Liver (tissue), 9 donors: ENCODE results near the gene FBF1. TPM values are rescaled to one million over a fixed set of nuclear protein-coding genes. Genes with fewer than 3 reads are reported as not detected.

Experiments used
- DNase-seq: peaks from one replicate; pipeline ENCODE4 v3.0.0-alpha.2; 2017; ENCODE audit warnings: low spot score
- H3K27ac ChIP-seq, 2 donors: one replicate each; pipeline ENCODE4 v1.7.0; 2013; ENCODE audit warnings: inconsistent platforms in 2 of 2, low read length in 2 of 2, control low read depth in 1 of 2, low read depth in 1 of 2, mild to moderate bottlenecking in 1 of 2
- H3K27me3 ChIP-seq, 4 donors: one replicate each; pipeline versions ENCODE4 v1.6.1 to v1.7.0; 2013; ENCODE audit warnings: low read length in 3 of 4, inconsistent platforms in 1 of 4, mild to moderate bottlenecking in 1 of 4, moderate library complexity in 1 of 4; ENCODE audit not compliant: control insufficient read depth in 4 of 4, insufficient read depth in 4 of 4
- H3K36me3 ChIP-seq, 4 donors: one replicate each; pipeline versions ENCODE4 v1.6.1 to v1.7.0; 2013; ENCODE audit warnings: low read length in 3 of 4, mild to moderate bottlenecking in 3 of 4, low read depth in 1 of 4, moderate library complexity in 1 of 4; ENCODE audit not compliant: control insufficient read depth in 4 of 4, insufficient read depth in 3 of 4
- H3K4me1 ChIP-seq, 4 donors: one replicate each; pipeline versions ENCODE4 v1.6.1 to v1.7.0; 2013; ENCODE audit warnings: low read length in 3 of 4, mild to moderate bottlenecking in 3 of 4, moderate library complexity in 1 of 4; ENCODE audit not compliant: control insufficient read depth in 4 of 4, insufficient read depth in 4 of 4
- H3K4me3 ChIP-seq, 3 donors: one replicate each; pipeline versions ENCODE4 v1.6.1 to v1.7.0; 2013; ENCODE audit warnings: low read length in 3 of 3, control low read depth in 1 of 3, low read depth in 1 of 3, mild to moderate bottlenecking in 1 of 3
- H3K9ac ChIP-seq, 2 donors: one replicate each; pipeline ENCODE4 v1.7.0; 2013; ENCODE audit warnings: low read length in 2 of 2, mild to moderate bottlenecking in 2 of 2, moderate library complexity in 2 of 2, control low read depth in 1 of 2, low read depth in 1 of 2
- H3K9me3 ChIP-seq, 4 donors: one replicate each; pipeline versions ENCODE4 v1.6.1 to v1.7.0; 2013; ENCODE audit warnings: low read length in 3 of 4; ENCODE audit not compliant: control insufficient read depth in 4 of 4
- ATF3 ChIP-seq: IDR thresholded peaks from 2 replicates; pipeline ENCODE4 v1.6.1; 2016; ENCODE audit warnings: antibody characterized with exemption
- CTCF ChIP-seq: fragments of 150-350 bp; IDR thresholded peaks from 2 replicates; pipeline ENCODE4 v1.5.1; 2017; ENCODE audit warnings: improper control_type of control experiment, low read depth, low read length; ENCODE audit not compliant: missing input control
- EGR1 ChIP-seq, 2 donors: IDR thresholded peaks; 2 replicates each; pipeline ENCODE4 v1.6.1; 2016 to 2018; ENCODE audit warnings: antibody characterized with exemption in 2 of 2, low read depth in 2 of 2
- FOXA1 ChIP-seq: IDR thresholded peaks from 2 replicates; pipeline ENCODE4 v1.6.1; 2016; ENCODE audit warnings: antibody characterized with exemption
- FOXA2 ChIP-seq: IDR thresholded peaks from 2 replicates; pipeline ENCODE4 v1.6.1; 2016; ENCODE audit warnings: antibody characterized with exemption
- GABPA ChIP-seq, 2 donors: IDR thresholded peaks in 1 of 2; conservative IDR thresholded peaks in 1 of 2; 2 replicates each; pipeline ENCODE4 v1.6.1; 2016; ENCODE audit warnings: antibody characterized with exemption in 2 of 2, mild to moderate bottlenecking in 1 of 2, moderate library complexity in 1 of 2
- HNF4A ChIP-seq, 2 donors: conservative IDR thresholded peaks; 2 replicates each; pipeline ENCODE4 v1.6.1; 2016; ENCODE audit warnings: antibody characterized with exemption in 2 of 2, mild to moderate bottlenecking in 2 of 2
- HNF4G ChIP-seq: IDR thresholded peaks from 2 replicates; pipeline ENCODE4 v1.6.1; 2016; ENCODE audit warnings: antibody characterized with exemption
- JUND ChIP-seq, 2 donors: IDR thresholded peaks; 2 replicates each; pipeline ENCODE4 v1.6.1; 2016; ENCODE audit warnings: antibody characterized with exemption in 2 of 2
- NR2F2 ChIP-seq: IDR thresholded peaks from 2 replicates; pipeline ENCODE4 v1.6.1; 2016; ENCODE audit warnings: antibody characterized with exemption
- RAD21 ChIP-seq, 2 donors: IDR thresholded peaks; 2 replicates each; pipeline ENCODE4 v1.6.1; 2016; ENCODE audit warnings: antibody characterized with exemption in 2 of 2, mild to moderate bottlenecking in 2 of 2
- RXRA ChIP-seq, 2 donors: IDR thresholded peaks; 2 replicates each; pipeline ENCODE4 v1.6.1; 2017 to 2018; ENCODE audit warnings: antibody characterized with exemption in 2 of 2, mild to moderate bottlenecking in 1 of 2
- SP1 ChIP-seq: IDR thresholded peaks from 2 replicates; pipeline ENCODE4 v1.6.1; 2018; ENCODE audit warnings: antibody characterized with exemption, mild to moderate bottlenecking
- TAF1 ChIP-seq: conservative IDR thresholded peaks from 2 replicates; pipeline ENCODE4 v1.6.1; 2016; ENCODE audit warnings: antibody characterized with exemption, mild to moderate bottlenecking
- YY1 ChIP-seq: IDR thresholded peaks from 2 replicates; pipeline ENCODE4 v1.6.1; 2016; ENCODE audit warnings: antibody characterized with exemption, mild to moderate bottlenecking
- ZBTB33 ChIP-seq: IDR thresholded peaks from 2 replicates; pipeline ENCODE4 v1.6.1; 2016; ENCODE audit warnings: antibody characterized with exemption
- WGBS: extraction: QIAGEN DNeasy Blood & Tissue Kit; methylation state at CpG from one replicate; pipeline ENCODE4 v1.1.7; 2013; 5-methylcytosine and 5-hydroxymethylcytosine counted together
- polyA plus RNA-seq, 2 donors: library from polyadenylated mRNA; stranded (reverse) in 1 of 2; unstranded in 1 of 2; fragments of 200-250 nt in 1 of 2; fragments of >200 nt in 1 of 2; fragmentation: Nextera tagmentation in 1 of 2; extraction: Ambion mirVana in 1 of 2; gene quantifications; one replicate each; pipeline versions ENCODE4 v1.2.1 to v1.2.3, GENCODE V29; 2013 to 2015
- total RNA-seq, 2 donors: library from RNA; depleted of rRNA; stranded (reverse); fragments of >200 nt; gene quantifications; one replicate each; pipeline ENCODE4 v1.2.3, GENCODE V29; 2014
- TF ChIP-seq, protein P1 (sequence below): IDR thresholded peaks from 2 replicates; pipeline ENCODE4 v1.6.1; 2016; ENCODE audit warnings: antibody characterized with exemption
- TF ChIP-seq, protein P2 (sequence below): IDR thresholded peaks from 2 replicates; pipeline ENCODE4 v1.6.1; 2016; ENCODE audit warnings: antibody characterized with exemption, mild to moderate bottlenecking
- donor health status: healthy.
- donor health status: healthy.
- donor health status: healthy.
- donor health status: healthy.
- donor health status: healthy.

The FBF1 gene
- total and polyA plus RNA-seq, 4 donors = 0.39 to 5.6 (median 1.7) TPM

- Histone ChIP-seq H3K9me3 (no peaks in the 10 kb centered on the region), H3K4me3 (no peak overlapping the region), H3K27ac (no peak overlapping the region), H3K27me3 (no peaks in the 10 kb centered on the region), H3K36me3 (peaks cover 0 to 2% (median 0%) of the 10 kb centered on the region in 4 donors), H3K4me1 (peaks cover 0 to 15% (median 9%) of the 10 kb centered on the region in 4 donors), H3K9ac (no peak overlapping the region)
- TF ChIP-seq TAF1 (no peak), CTCF (no peak), FOXA1 (no peak), YY1 (no peak), HNF4A (conservative IDR thresholded peaks at IDR 0.05) (no peak), GABPA (IDR thresholded peaks at IDR 0.05 in 1 of 2, conservative IDR thresholded peaks at IDR 0.05 in 1 of 2) (no peak), NR2F2 (no peak), RXRA (IDR thresholded peaks at IDR 0.05) (no peak), ZBTB33 (no peak), RAD21 (IDR thresholded peaks at IDR 0.05) (no peak), JUND (IDR thresholded peaks at IDR 0.05) (no peak), HNF4G (no peak), SP1 (no peak), FOXA2 (no peak)
- TF ChIP-seq, protein P1, sequence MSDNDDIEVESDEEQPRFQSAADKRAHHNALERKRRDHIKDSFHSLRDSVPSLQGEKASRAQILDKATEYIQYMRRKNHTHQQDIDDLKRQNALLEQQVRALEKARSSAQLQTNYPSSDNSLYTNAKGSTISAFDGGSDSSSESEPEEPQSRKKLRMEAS = no peak
- TF ChIP-seq, protein P2, sequence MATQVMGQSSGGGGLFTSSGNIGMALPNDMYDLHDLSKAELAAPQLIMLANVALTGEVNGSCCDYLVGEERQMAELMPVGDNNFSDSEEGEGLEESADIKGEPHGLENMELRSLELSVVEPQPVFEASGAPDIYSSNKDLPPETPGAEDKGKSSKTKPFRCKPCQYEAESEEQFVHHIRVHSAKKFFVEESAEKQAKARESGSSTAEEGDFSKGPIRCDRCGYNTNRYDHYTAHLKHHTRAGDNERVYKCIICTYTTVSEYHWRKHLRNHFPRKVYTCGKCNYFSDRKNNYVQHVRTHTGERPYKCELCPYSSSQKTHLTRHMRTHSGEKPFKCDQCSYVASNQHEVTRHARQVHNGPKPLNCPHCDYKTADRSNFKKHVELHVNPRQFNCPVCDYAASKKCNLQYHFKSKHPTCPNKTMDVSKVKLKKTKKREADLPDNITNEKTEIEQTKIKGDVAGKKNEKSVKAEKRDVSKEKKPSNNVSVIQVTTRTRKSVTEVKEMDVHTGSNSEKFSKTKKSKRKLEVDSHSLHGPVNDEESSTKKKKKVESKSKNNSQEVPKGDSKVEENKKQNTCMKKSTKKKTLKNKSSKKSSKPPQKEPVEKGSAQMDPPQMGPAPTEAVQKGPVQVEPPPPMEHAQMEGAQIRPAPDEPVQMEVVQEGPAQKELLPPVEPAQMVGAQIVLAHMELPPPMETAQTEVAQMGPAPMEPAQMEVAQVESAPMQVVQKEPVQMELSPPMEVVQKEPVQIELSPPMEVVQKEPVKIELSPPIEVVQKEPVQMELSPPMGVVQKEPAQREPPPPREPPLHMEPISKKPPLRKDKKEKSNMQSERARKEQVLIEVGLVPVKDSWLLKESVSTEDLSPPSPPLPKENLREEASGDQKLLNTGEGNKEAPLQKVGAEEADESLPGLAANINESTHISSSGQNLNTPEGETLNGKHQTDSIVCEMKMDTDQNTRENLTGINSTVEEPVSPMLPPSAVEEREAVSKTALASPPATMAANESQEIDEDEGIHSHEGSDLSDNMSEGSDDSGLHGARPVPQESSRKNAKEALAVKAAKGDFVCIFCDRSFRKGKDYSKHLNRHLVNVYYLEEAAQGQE = no peak
- no peak for DNase-seq
- 91% methylated on average over 13 of the region's 13 CpGs for WGBS
Observed at GRCh38 chr17:75937652-75938051, 3.2 kb downstream of the FBF1 start.

DNA sequence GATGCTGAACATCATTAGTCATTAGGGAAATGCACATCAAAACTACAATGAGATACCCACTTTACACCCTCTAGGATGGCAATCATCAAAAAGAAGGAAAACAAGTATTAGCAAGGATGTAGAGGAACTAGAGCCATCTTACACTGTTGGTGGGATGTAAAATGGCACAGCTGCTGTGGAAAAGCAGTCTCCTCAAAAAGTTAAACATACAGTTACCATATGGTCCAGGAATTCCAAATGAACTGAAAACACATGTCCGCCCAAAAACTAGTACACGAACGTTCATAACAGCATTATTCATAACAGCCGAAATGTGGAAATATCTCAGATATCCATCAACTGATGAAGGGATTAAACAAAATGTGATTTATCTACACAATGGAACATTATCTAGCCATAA, 7.0 kb downstream of the FBF1 start:
- Histone ChIP-seq H3K27me3 (no peaks in the 10 kb centered on the region), H3K4me3 (no peak overlapping the region), H3K9me3 (no peaks in the 10 kb centered on the region), H3K4me1 (no peaks in the 10 kb centered on the region), H3K27ac (no peak overlapping the region), H3K9ac (no peak overlapping the region), H3K36me3 (no peaks in the 10 kb centered on the region)
- WGBS = 92% methylated on average over 4 of the region's 4 CpGs
- no peak for DNase-seq
- no peak for TF ChIP-seq RAD21 (IDR thresholded peaks at IDR 0.05)
- TF ChIP-seq FOXA2 = no peak
- no peak for TF ChIP-seq NR2F2
- TF ChIP-seq TAF1 = no peak
- no peak for TF ChIP-seq EGR1 (IDR thresholded peaks at IDR 0.05; ENCODE audit: low read depth in 2 of 2)
- TF ChIP-seq ATF3 = no peak
- TF ChIP-seq GABPA (IDR thresholded peaks at IDR 0.05 in 1 of 2, conservative IDR thresholded peaks at IDR 0.05 in 1 of 2) = no peak
- TF ChIP-seq, protein P1 = no peak
- no peak for TF ChIP-seq SP1
- no peak for TF ChIP-seq YY1
- TF ChIP-seq ZBTB33 = no peak
- no peak for TF ChIP-seq RXRA (IDR thresholded peaks at IDR 0.05)
- TF ChIP-seq, protein P2 = no peak
